ENCODE data around the gene PMFBP1.

PMFBP1 gene

DNA sequence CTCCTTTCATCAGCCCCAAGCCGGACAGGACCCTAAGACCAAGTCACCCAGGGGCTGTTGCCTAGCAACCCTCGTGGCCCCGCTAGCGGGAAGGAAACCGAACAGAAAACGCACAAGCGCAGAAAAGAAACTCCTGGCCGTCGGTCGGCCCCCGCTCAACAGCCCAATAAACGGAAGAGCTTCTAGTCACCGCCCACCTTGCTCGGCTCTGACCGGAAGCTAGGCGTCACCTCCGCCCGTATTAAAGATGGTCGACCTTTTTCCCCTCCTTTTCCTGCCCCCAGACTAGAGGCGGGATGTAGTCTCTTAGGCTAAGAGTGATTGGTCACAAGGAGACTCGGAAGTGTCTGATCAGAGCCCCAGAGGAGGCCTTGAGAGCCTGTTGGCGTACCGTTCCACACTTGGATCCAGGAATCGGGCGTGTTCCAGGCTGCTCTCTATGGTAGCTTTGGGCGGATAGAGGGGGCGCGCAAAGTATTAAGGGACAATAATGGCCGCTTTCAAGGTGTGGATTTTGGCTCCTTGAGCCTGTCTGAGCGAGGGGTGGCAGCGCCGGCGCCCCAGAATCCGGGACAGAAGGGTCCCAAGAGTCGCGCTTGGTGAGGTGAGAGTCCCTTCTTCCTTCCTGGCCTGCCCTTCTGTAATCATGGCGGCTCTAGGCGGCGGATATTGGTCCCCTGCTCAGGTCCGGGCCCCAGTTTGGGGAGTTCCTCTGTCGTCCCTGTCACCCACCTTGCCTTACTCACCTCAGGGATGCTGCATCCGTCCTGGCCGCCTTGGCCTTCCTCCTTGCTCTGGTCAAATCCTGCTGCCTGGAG, 78.3 kb downstream of the PMFBP1 start, which contains the start of the genes DHX38 and TXNL4B:
Gene DHX38 (plus strand): TSS at position 400 of the 818 bp plus-strand sequence. CDS start 2,311 bp downstream, outside the sequence.
Gene TXNL4B (minus strand): TSS at position 173 of the 818 bp plus-strand sequence. CDS start 2,871 bp downstream, outside the sequence.
- peak within 1 kb of the TSS; percentile 95 for H3K9ac ChIP-seq (ENCODE audit: low read length)
- DNase-seq = peak; percentile 97 to 98
- H2BK120ac ChIP-seq (ENCODE audit: insufficient read depth, low read length, poor library complexity) = peak within 1 kb of the TSS; percentile 50
- peak within 1 kb of the TSS; percentile 74 for H4K91ac ChIP-seq (ENCODE audit: low read depth, low read length)
- H4K12ac ChIP-seq (ENCODE audit: low read depth, low read length) = peak within 1 kb of the TSS; percentile 63
- peak within 1 kb of the TSS; percentile 87 for H4K8ac ChIP-seq (ENCODE audit: low read depth, low read length)
- WGBS (ENCODE audit: extremely low coverage, insufficient coverage, insufficient read length) = no CpG with 5 or more reads among the region's 43 CpGs
- H2AK5ac ChIP-seq (ENCODE audit: low read length) = peak within 1 kb of the TSS; percentile 55
- H3K79me1 ChIP-seq (ENCODE audit: low read length) = peaks cover 7% of the 10 kb centered on the region
- peak within 1 kb of the TSS; percentile 71 for H3K14ac ChIP-seq (ENCODE audit: low read length)
- no peak within 1 kb of the TSS for H2BK12ac ChIP-seq (ENCODE audit: low read length)
- no peaks in the 10 kb centered on the region for H3K9me3 ChIP-seq (ENCODE audit: insufficient read depth, low read depth, low read length)
- H3K36me3 ChIP-seq (ENCODE audit: control insufficient read depth in 1 of 2, insufficient read depth in 2 of 2, low read length in 2 of 2) = peaks cover 18 to 31% of the 10 kb centered on the region in 2 experiments
- no peaks in the 10 kb centered on the region for H3K27me3 ChIP-seq (ENCODE audit: insufficient read depth, low read length)
- peak within 1 kb of the TSS; percentile 66 for H3K18ac ChIP-seq (ENCODE audit: low read length)
- peak within 1 kb of the TSS; percentile 67 for H3K27ac ChIP-seq (ENCODE audit: low read depth, low read length)
- no peak within 1 kb of the TSS for H3K23ac ChIP-seq (ENCODE audit: low read length)
- H3K4me1 ChIP-seq (ENCODE audit: control insufficient read depth in 1 of 2, insufficient read depth in 2 of 2, low read length in 2 of 2) = peaks cover 0 to 3% of the 10 kb centered on the region in 2 experiments
- H3K79me2 ChIP-seq (ENCODE audit: control insufficient read depth, insufficient read depth, low read length, poor library complexity) = peaks cover 8% of the 10 kb centered on the region
- H3K4me3 ChIP-seq (ENCODE audit: low read depth, low read length) = peak within 1 kb of the TSS; percentile 99
- peak within 1 kb of the TSS; percentile 45 for H2BK5ac ChIP-seq (ENCODE audit: low read depth, low read length, poor library complexity)
- peak within 1 kb of the TSS; percentile 97 for H3K4me2 ChIP-seq (ENCODE audit: low read length)
- peak within 1 kb of the TSS; percentile 77 for H2AFZ ChIP-seq (ENCODE audit: insufficient read depth, low read length, poor library complexity)
- H3K4ac ChIP-seq (ENCODE audit: low read depth, low read length) = peak within 1 kb of the TSS; percentile 86

DNA sequence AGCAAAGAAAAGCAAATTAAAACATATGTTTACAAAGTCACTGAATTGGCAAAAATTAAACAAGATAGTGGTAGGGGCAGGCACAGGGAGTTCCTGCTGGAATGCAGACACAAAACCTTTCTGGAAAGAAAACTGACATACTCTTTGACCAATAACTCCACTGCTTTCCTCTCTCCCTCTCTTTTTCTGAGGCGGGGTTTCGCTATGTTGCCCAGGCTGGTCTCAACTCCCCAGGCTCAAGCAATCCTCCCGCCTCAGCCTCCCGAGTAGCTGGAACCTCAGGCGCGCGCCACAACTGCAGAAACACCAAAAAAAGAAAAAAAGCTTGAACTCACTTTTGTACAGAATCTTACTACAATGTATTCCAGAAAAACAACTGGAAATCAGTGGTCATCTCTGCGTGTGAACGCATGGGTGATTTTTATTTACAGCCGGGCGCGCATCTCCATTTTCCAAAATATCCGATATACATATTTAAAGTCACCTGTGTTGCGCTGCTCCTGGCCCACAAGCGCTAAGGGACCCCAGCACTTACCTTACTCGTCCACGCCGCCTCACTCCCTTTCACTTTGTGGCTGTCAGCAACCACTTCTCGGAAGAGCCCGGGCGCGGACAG, 79.0 kb downstream of the PMFBP1 start:
- peak overlapping the region; percentile 61 for H4K8ac ChIP-seq (ENCODE audit: low read depth, low read length)
- peak in 1 of 2 donors; percentile 57 for DNase-seq
- peak overlapping the region; percentile 25 for H3K4ac ChIP-seq (ENCODE audit: low read depth, low read length)
- peaks cover 0 to 3% of the 10 kb centered on the region in 2 experiments for H3K4me1 ChIP-seq (ENCODE audit: control insufficient read depth in 1 of 2, insufficient read depth in 2 of 2, low read length in 2 of 2)
- H3K79me1 ChIP-seq (ENCODE audit: low read length) = peaks cover 7% of the 10 kb centered on the region
- no peak overlapping the region for H2AK5ac ChIP-seq (ENCODE audit: low read length)
- H3K23ac ChIP-seq (ENCODE audit: low read length) = no peak overlapping the region
- no peaks in the 10 kb centered on the region for H3K27me3 ChIP-seq (ENCODE audit: insufficient read depth, low read length)
- H3K4me3 ChIP-seq (ENCODE audit: low read depth, low read length) = peak overlapping the region; percentile 86
- no peak overlapping the region for H2BK5ac ChIP-seq (ENCODE audit: low read depth, low read length, poor library complexity)
- peak overlapping the region; percentile 4 for H3K18ac ChIP-seq (ENCODE audit: low read length)
- no CpG with 5 or more reads among the region's 22 CpGs for WGBS (ENCODE audit: extremely low coverage, insufficient coverage, insufficient read length)
- no peaks in the 10 kb centered on the region for H3K9me3 ChIP-seq (ENCODE audit: insufficient read depth, low read depth, low read length)
- peak overlapping the region; percentile 2 for H3K27ac ChIP-seq (ENCODE audit: low read depth, low read length)
- peak overlapping the region; percentile 11 for H3K14ac ChIP-seq (ENCODE audit: low read length)
- no peak overlapping the region for H2BK120ac ChIP-seq (ENCODE audit: insufficient read depth, low read length, poor library complexity)
- peak overlapping the region; percentile 20 for H4K91ac ChIP-seq (ENCODE audit: low read depth, low read length)
- peaks cover 18 to 28% of the 10 kb centered on the region in 2 experiments for H3K36me3 ChIP-seq (ENCODE audit: control insufficient read depth in 1 of 2, insufficient read depth in 2 of 2, low read length in 2 of 2)
- H2AFZ ChIP-seq (ENCODE audit: insufficient read depth, low read length, poor library complexity) = peak overlapping the region; percentile 47
- H3K9ac ChIP-seq (ENCODE audit: low read length) = peak overlapping the region; percentile 81
- H2BK12ac ChIP-seq (ENCODE audit: low read length) = no peak overlapping the region
- peak overlapping the region; percentile 9 for H4K12ac ChIP-seq (ENCODE audit: low read depth, low read length)
- H3K4me2 ChIP-seq (ENCODE audit: low read length) = peak overlapping the region; percentile 70
- peaks cover 8% of the 10 kb centered on the region for H3K79me2 ChIP-seq (ENCODE audit: control insufficient read depth, insufficient read depth, low read length, poor library complexity)

DNA sequence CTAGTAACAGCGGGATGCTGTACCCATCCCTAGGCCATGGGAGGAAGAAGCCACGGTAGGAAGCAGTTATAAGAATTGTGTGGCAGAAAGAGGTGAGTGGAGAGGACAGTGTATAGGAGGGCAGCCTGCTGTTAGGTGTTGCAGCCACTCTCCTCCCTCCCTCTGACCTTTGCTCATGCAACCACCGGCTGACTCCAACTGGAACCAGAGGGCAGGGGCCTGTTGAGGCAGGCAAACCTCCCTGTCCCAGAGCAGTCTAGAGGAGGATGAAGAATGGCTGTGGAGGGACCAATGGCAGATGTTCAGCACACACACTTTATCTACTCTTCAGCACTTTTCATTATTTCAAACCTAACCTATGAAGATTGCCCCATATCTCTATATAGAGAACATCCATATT, 80.7 kb downstream of the PMFBP1 start:
- no peak overlapping the region for H3K4ac ChIP-seq (ENCODE audit: low read depth, low read length)
- H4K91ac ChIP-seq (ENCODE audit: low read depth, low read length) = no peak overlapping the region
- H3K9me3 ChIP-seq (ENCODE audit: insufficient read depth, low read depth, low read length) = no peaks in the 10 kb centered on the region
- no peak overlapping the region for H3K27ac ChIP-seq (ENCODE audit: low read depth, low read length)
- no peak overlapping the region for H3K4me3 ChIP-seq (ENCODE audit: low read depth, low read length)
- H3K79me1 ChIP-seq (ENCODE audit: low read length) = peaks cover 7% of the 10 kb centered on the region
- H3K79me2 ChIP-seq (ENCODE audit: control insufficient read depth, insufficient read depth, low read length, poor library complexity) = peaks cover 8% of the 10 kb centered on the region
- no peak overlapping the region for H4K12ac ChIP-seq (ENCODE audit: low read depth, low read length)
- no peak overlapping the region for H2BK120ac ChIP-seq (ENCODE audit: insufficient read depth, low read length, poor library complexity)
- H3K23ac ChIP-seq (ENCODE audit: low read length) = no peak overlapping the region
- no peak overlapping the region for H2AK5ac ChIP-seq (ENCODE audit: low read length)
- no peak overlapping the region for H2BK5ac ChIP-seq (ENCODE audit: low read depth, low read length, poor library complexity)
- WGBS (ENCODE audit: extremely low coverage, insufficient coverage, insufficient read length) = no CpG with 5 or more reads among the region's 3 CpGs
- H2BK12ac ChIP-seq (ENCODE audit: low read length) = no peak overlapping the region
- H3K9ac ChIP-seq (ENCODE audit: low read length) = no peak overlapping the region
- H3K14ac ChIP-seq (ENCODE audit: low read length) = no peak overlapping the region
- H3K27me3 ChIP-seq (ENCODE audit: insufficient read depth, low read length) = no peaks in the 10 kb centered on the region
- H4K8ac ChIP-seq (ENCODE audit: low read depth, low read length) = no peak overlapping the region
- DNase-seq = no peak
- H3K18ac ChIP-seq (ENCODE audit: low read length) = no peak overlapping the region
- H3K4me1 ChIP-seq (ENCODE audit: control insufficient read depth in 1 of 2, insufficient read depth in 2 of 2, low read length in 2 of 2) = peaks cover 0 to 3% of the 10 kb centered on the region in 2 experiments
- H2AFZ ChIP-seq (ENCODE audit: insufficient read depth, low read length, poor library complexity) = no peak overlapping the region
- H3K36me3 ChIP-seq (ENCODE audit: control insufficient read depth in 1 of 2, insufficient read depth in 2 of 2, low read length in 2 of 2) = peaks cover 13 to 22% of the 10 kb centered on the region in 2 experiments
- H3K4me2 ChIP-seq (ENCODE audit: low read length) = no peak overlapping the region

DNA sequence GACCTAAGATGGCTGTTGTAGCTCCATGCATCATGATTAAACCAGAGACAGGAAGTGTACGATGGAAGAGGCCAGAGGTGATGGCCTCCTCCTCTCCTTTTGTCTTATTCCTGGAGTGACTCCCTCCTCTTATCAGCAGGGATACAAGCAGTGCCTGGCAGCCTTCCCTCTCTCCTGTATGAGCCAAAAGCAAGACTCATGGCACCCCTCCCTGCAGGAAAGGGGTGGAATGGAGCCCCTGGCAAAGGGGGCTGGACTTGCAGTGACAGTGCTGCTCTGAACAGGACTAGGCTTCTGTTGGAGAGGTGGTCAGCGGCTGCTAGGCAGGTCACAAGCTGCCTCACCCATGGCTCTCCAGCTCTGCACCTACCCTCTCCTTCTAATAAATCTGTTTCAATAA, 87.0 kb downstream of the PMFBP1 start:
- no peak overlapping the region for H3K4me2 ChIP-seq (ENCODE audit: low read length)
- no peak overlapping the region for H2AK5ac ChIP-seq (ENCODE audit: low read length)
- H3K14ac ChIP-seq (ENCODE audit: low read length) = no peak overlapping the region
- H2BK12ac ChIP-seq (ENCODE audit: low read length) = no peak overlapping the region
- no peak overlapping the region for H2AFZ ChIP-seq (ENCODE audit: insufficient read depth, low read length, poor library complexity)
- H4K91ac ChIP-seq (ENCODE audit: low read depth, low read length) = no peak overlapping the region
- H3K4me3 ChIP-seq (ENCODE audit: low read depth, low read length) = no peak overlapping the region
- H3K36me3 ChIP-seq (ENCODE audit: control insufficient read depth in 1 of 2, insufficient read depth in 2 of 2, low read length in 2 of 2) = peaks cover 20 to 29% of the 10 kb centered on the region in 2 experiments
- no peak overlapping the region for H3K27ac ChIP-seq (ENCODE audit: low read depth, low read length)
- no peaks in the 10 kb centered on the region for H3K79me1 ChIP-seq (ENCODE audit: low read length)
- no peak overlapping the region for H4K12ac ChIP-seq (ENCODE audit: low read depth, low read length)
- no peak overlapping the region for H2BK5ac ChIP-seq (ENCODE audit: low read depth, low read length, poor library complexity)
- H3K9me3 ChIP-seq (ENCODE audit: insufficient read depth, low read depth, low read length) = peaks cover 11% of the 10 kb centered on the region
- no peak overlapping the region for H3K4ac ChIP-seq (ENCODE audit: low read depth, low read length)
- H3K27me3 ChIP-seq (ENCODE audit: insufficient read depth, low read length) = no peaks in the 10 kb centered on the region
- H3K79me2 ChIP-seq (ENCODE audit: control insufficient read depth, insufficient read depth, low read length, poor library complexity) = no peaks in the 10 kb centered on the region
- no peak overlapping the region for H2BK120ac ChIP-seq (ENCODE audit: insufficient read depth, low read length, poor library complexity)
- H4K8ac ChIP-seq (ENCODE audit: low read depth, low read length) = no peak overlapping the region
- H3K23ac ChIP-seq (ENCODE audit: low read length) = no peak overlapping the region
- no peak overlapping the region for H3K9ac ChIP-seq (ENCODE audit: low read length)
- WGBS (ENCODE audit: extremely low coverage, insufficient coverage, insufficient read length) = no CpG with 5 or more reads among the region's 2 CpGs
- no peaks in the 10 kb centered on the region for H3K4me1 ChIP-seq (ENCODE audit: control insufficient read depth in 1 of 2, insufficient read depth in 2 of 2, low read length in 2 of 2)
- no peak overlapping the region for H3K18ac ChIP-seq (ENCODE audit: low read length)
- DNase-seq = no peak
